Fibroblast of lung (primary cell): Measurements from ENCODE around the gene DZANK1.

Experiments
- EZH2 ChIP-seq: IDR thresholded peaks from 2 replicates; pipeline ENCODE4 v1.5.1; 2012; ENCODE audit warnings: low read length, control low read depth, mild to moderate bottlenecking; ENCODE audit errors: missing control alignments
- TF ChIP-seq, protein P1 (sequence below), 2 donors: IDR thresholded peaks in 1 of 2; conservative IDR thresholded peaks in 1 of 2; 1 replicate in 1 of 2; 2 replicates in 1 of 2; pipeline ENCODE4 v1.5.1; 2011 to 2012; ENCODE audit warnings: low read length in 2 of 2, control low read depth in 1 of 2, inconsistent platforms in 1 of 2, low read depth in 1 of 2, mild to moderate bottlenecking in 1 of 2

DNA sequence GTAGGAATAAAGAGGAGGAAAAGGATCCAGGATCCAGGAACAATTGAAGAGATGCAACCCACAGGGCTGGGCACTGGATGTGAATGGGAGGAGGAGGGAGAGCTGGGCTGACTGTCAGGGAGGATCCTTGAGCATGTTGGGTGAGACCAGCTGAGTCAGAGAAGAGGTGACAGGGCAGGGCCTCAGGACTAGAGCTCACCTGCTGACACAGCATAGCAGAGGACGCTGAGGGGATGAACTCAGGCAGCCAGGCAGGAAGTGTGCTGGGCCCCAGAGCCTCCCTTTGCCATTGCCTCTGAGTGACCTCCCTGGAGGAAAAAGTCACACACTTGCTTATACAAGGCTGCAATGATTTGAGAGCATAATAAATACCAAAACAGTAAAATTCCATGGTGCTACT lies 106.2 kb downstream of the DZANK1 start:
- TF ChIP-seq, protein P1, sequence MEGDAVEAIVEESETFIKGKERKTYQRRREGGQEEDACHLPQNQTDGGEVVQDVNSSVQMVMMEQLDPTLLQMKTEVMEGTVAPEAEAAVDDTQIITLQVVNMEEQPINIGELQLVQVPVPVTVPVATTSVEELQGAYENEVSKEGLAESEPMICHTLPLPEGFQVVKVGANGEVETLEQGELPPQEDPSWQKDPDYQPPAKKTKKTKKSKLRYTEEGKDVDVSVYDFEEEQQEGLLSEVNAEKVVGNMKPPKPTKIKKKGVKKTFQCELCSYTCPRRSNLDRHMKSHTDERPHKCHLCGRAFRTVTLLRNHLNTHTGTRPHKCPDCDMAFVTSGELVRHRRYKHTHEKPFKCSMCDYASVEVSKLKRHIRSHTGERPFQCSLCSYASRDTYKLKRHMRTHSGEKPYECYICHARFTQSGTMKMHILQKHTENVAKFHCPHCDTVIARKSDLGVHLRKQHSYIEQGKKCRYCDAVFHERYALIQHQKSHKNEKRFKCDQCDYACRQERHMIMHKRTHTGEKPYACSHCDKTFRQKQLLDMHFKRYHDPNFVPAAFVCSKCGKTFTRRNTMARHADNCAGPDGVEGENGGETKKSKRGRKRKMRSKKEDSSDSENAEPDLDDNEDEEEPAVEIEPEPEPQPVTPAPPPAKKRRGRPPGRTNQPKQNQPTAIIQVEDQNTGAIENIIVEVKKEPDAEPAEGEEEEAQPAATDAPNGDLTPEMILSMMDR (conservative IDR thresholded peaks at IDR 0.05 in 1 of 2, IDR thresholded peaks at IDR 0.05 in 1 of 2; ENCODE audit: low read depth in 1 of 2, low read length in 2 of 2): no peak
- TF ChIP-seq EZH2: no peak
